GM12874 (cell line): ENCODE data around the gene SLC35F6.

Experiments
- CTCF ChIP-seq: IDR thresholded peaks from 2 replicates; pipeline ENCODE4 v1.5.1; 2011; ENCODE audit warnings: low read depth, mild to moderate bottlenecking, control low read depth, low read length, moderate library complexity; ENCODE audit not compliant: insufficient read depth

The SLC35F6 gene

GRCh38 chr2:26784570-26785234 is 20.6 kb downstream of the SLC35F6 start:
- TF ChIP-seq CTCF, result no peak

GRCh38 chr2:26785431-26786206 is 21.5 kb downstream of the SLC35F6 start, which contains the start of gene CENPA:
Gene CENPA (plus strand): TSS chr2:26786056. CDS start chr2:26786197, 141 bp downstream.
- TF ChIP-seq CTCF, result no peak

GRCh38 chr2:26786207-26787028 is 22.3 kb downstream of the SLC35F6 start:
- TF ChIP-seq CTCF, result no peak

GRCh38 chr2:26792720-26793119 is 28.6 kb downstream of the SLC35F6 start:
- no peak for TF ChIP-seq CTCF

GRCh38 chr2:26793518-26793917 is 29.4 kb downstream of the SLC35F6 start:
- TF ChIP-seq CTCF, result no peak

- TF ChIP-seq CTCF, result no peak
Measured at GRCh38 chr2:26801328-26801727, 37.2 kb downstream of the SLC35F6 start.

GRCh38 chr2:26801796-26802195 is 37.7 kb downstream of the SLC35F6 start:
- TF ChIP-seq CTCF, result no peak
